Activated T-cell treated with anti-CD3 and anti-CD28 coated beads for 24 hours (primary cell): ENCODE measurements around the gene PALD1.

Source experiments
- DNase-seq: peaks from one replicate; pipeline ENCODE4 v3.0.0-alpha.2; 2020; ENCODE audit warnings: low read depth

Gene PALD1

DNA sequence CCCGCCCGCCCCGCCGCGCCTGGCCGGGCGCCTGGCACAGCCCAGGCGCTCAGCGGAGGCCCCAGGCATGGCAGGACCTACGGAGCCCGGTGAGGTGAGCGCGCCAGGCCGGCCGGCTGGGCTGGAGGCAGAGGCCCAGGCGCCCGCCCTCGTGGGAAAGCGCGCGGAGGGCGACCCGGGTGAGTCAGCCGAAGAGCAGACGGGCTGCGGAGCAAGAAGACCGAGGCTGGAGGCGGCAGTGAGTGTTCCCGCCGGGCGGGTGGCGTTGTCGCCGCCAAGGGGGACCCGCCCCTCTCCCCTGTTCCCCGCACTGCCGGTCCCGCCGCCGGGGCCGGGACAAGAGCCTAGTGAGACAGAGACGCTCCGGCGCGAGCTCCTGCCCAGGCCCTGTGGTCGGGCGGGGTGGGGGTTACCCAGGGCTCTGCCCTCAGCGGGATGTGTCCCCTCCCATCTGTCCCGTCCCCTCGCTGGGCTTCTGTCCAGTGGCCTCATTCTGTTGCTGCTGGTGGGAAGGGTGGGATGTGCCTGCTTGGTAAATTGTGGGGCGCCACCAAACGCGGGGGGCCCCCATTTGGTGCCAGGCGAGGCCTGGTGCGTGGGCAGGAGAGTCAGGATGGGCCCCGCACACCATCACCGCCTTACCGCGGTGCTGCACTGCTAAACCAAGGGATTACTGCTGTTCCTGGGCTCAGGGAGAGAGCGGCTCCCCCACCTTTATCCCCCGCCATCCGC, 20.1 kb upstream of the PALD1 start:
- peak; percentile 41 for DNase-seq

DNA sequence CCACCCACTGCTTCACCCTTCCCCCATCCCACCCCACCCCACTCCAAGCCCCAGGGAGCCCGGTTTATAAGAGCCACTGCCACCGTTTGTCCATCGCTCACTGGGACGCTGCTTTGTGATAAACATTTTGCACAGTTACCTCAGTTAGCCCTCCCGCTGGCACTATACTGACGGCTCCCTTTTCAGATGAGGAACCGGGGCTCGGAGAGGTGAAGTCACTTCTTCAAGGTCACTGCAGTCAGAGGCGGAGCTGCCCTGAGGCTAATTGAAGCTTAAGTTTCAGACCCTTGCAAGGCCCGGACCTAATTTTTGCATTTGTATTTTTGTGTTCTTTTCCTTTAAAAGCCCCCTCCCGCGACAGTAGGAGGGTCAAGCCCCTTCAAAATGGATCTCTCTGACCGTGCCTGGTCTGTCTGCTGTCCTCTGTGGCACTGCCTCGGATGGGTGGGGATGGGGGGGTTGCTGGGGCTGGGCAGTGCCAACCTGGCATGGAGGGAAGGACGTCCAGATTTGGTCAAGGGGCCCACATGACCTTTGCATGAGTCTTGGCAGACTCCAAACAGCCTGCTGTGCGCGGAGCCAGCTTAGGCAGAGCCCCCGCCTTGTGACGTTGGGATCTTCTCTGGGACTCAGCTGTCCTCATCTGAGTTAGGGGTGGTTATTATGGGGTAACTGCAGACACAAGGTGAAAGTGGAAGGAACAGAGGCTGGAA, 19.4 kb upstream of the PALD1 start:
- DNase-seq = no peak

DNA sequence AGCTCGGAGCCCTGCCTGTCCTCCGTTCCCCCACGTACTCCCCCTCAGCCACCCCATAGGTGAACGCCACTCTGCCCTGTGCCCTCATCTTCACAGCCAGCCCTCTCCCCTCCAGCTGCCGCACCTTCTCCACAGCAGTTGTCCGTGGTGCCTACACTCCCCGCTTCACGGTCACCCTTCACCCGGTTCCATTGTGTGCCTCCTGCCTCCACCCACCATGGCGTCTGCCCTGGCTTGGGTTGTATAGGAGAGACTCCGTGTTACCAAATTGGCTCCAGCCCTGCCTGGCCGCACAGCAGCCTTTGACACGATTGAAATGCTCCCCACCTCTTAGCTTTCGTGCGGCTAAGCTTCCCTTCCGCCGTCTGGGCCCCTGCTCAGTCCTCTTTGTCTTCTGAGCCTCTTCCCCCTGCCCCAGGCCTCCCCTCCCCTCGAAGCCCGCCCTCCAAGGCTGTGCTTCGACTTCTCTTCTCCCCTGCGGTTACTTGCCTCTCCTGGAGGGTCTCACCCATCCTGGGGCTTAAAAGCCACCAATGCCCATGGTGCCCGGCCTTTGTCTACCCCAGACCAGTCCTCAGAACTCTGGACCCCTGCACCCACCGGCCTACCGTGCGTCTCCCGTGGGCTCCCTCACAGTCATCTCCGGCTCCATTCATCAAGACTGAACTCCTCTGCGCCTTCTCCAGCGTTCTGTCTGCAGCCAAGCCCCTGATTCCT, 18.6 kb upstream of the PALD1 start:
- no peak for DNase-seq

- peak; percentile 36 for DNase-seq
Observed at GRCh38 chr10:70461397-70462348, 16.9 kb upstream of the PALD1 start.

DNA sequence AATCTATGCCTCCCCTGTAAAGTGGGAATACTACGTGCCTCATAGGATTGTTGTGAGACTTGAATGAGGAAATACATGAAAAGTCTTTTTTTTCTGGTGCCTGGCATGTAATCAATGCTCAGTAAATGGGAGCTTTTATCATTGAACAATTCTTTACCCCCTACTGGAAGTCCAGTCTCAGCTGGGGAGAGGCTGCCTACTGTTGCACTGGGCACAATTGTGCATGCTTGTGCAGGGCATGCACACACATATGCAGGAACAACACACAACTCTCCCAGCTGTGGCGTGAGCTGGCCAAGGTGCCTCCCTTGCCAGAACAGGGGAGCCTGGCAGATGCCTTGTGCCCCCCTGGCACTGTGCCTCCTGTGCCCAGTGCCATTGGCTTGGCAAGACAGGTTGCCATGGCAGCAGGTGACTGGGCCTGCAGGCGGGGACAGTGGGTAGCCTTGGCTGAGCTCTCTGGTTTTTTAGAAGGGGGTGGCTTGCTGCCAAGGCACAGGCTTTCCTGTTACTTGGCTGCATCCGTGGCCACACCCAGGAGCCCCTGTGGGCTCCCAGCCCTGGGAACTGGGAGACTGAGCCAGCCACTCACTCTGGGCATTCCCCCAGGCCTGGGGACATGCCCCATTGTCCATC, 16.1 kb upstream of the PALD1 start:
- DNase-seq = no peak

- no peak for DNase-seq
Observed at GRCh38 chr10:70465278-70465677, 13.3 kb upstream of the PALD1 start.

DNA sequence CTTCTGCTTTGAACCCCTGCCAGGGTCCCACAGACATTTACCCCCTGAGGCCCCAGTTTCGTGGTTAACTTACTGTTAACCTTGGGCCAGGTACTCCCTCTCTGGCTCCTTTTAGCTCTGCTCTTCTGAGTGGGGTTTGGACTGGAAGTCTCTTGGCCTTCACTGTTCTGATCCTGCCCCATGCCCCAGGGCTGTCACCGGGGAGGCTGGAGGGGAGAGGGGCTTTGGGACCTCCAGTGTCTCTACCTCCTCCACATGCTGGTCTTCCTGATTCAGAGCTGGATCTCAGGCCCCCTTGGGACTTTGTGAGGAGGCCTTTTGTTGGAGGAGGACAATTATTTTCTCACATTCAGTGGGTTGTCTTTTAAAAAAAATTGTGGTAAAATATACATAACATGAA, 12.7 kb upstream of the PALD1 start:
- DNase-seq = no peak

DNA sequence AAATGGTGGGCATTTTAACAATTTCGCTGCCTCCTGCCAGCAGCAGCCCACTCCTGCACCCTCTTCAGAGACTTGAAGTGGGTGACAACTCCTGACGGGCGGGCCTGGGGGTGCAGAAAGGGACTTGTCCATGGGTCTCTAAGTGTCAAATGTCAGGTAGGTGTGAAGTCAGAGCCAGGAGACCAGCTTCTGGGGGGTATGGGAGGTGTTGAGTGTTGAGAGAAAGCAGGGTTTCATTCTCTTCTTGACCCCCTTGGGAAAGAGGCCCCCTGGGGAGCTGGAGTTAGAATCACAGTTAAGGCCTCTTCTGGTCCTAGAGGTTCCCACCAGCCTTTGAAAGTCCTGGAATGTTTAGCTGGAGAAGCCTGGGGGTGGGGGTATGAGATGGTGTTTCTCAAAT, 11.6 kb upstream of the PALD1 start:
- DNase-seq = no peak

DNA sequence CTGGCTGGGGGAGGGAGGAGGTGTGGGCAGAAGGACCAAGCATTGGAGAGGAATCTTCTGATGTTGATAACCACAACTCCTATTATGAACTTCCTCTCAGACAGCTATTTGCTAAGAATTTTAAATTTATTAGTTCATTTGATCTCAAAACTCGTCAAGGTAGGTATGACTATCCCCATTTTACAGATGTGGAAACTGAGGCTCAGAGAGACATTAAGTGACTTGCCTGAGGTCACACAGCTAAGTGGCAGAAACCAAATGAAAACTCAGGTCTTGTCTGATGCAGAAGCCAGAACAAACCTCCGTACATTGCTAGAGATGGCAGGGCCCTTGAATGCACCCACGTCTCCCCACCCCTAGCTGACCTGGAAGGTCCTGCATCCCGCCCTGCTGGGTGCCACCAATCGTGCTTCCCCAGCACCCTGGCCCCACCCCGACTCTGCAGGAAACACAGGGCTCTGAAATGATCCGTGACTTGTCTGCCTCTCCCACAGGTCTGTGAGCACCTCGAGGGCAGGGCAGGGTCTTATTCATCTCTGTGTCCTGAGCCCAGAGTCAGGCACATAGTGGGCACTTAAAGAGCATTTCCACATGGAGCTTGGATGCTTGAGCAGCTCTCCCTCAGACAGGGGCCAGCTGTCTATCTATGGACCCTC, 5.6 kb upstream of the PALD1 start:
- no peak for DNase-seq

GRCh38 chr10:70474780-70475179, 3.8 kb upstream of the PALD1 start:
- no peak for DNase-seq

GRCh38 chr10:70475661-70476060, 2.9 kb upstream of the PALD1 start:
- no peak for DNase-seq

GRCh38 chr10:70476249-70477035, 2.1 kb upstream of the PALD1 start:
- DNase-seq = no peak

- DNase-seq = peak; percentile 65
Observed at GRCh38 chr10:70477661-70478162, 855 bp upstream of the PALD1 start.

DNA sequence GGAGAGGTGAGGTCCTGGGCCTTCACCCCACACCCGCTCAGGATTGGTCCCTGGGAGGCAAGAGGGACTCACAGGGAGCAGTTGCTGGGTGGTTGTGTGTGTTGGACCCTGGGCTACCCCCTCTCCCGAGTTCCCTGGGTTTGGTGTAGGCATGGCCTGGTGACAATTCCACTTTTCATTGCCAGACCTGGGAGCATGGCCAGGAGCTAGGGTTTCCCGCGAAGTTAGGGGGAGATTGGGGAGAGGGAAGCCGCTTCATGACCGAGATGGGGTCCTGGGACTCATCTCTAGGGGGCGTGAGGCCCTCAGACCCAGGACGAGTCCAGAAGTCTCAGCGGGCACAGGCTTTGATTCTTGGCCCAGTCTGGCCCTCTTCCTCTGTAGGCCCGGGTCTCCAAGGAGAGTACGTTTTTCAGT, 606 bp downstream of the PALD1 start:
- DNase-seq = no peak

DNA sequence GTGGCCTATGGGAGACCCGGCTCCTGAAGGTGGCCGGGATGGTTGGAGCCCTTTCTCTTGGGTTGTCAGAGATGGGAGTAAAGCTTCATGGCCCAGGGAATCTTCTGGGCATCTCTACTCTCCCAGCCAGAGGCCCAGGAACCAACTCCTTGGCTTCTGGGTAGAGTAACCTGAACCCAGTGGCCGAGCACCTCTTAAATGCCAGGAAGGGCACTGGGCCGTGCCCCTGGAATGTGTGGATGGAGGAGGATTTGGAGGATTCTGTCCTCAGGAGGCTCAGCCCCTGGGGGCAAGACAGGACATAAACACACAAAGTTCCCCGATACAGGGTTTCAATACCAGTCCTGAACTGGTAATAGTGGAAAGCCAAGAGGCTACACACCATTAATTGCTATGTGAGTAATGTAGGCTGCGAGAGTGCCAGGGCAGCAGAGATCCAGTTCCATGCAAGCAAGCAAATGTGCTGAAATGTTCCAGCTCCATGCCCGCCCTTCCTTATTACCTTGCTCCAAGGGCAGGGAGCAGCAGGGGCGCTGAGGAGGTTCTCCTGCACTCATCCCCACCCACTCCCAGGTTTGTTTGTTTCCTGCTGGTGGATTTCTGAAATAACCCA, 1.2 kb downstream of the PALD1 start:
- no peak for DNase-seq

- DNase-seq = no peak
Observed at GRCh38 chr10:70480239-70480861, 1.8 kb downstream of the PALD1 start.

DNA sequence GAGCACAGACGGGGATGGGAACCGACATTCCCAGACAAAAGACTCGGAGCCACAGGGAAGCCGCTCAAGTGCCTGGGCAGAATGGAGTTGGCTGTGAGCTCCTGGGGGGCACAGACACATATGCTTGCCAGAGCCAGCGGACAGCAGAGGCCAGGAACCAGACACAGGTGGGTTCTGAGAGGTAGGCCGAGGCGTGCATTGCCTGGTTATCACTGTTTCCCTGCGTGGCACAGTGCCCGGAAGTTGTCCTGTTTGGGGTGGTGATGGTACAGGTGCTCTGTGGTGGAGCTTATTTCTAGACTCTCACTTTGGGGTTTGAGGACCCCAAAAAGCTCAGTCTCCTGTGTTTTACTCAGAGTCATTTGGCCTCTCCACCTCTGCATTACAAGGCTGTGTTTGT, 2.5 kb downstream of the PALD1 start:
- DNase-seq = no peak

GRCh38 chr10:70481831-70482530, 3.4 kb downstream of the PALD1 start:
- no peak for DNase-seq
